OCI-LY7 (cell line): ENCODE data around the gene BBS5.

Experiments
- CTCF ChIP-seq: fragments of 200-600 bp; sonication (generic); conservative IDR thresholded peaks from 2 replicates; pipeline ENCODE4 v1.5.1; 2014; ENCODE audit warnings: mild to moderate bottlenecking, antibody characterized with exemption, low read length, moderate library complexity, mixed read lengths
- EZH2phosphoT487 ChIP-seq: fragments of 200-600 bp; sonication (generic); IDR thresholded peaks from 2 replicates; pipeline ENCODE4 v1.6.1; 2018; ENCODE audit warnings: low read depth, borderline replicate concordance, mild to moderate bottlenecking, mixed run types, antibody characterized with exemption, low read length, moderate library complexity, mixed read lengths

GRCh38 chr2:169476459-169476858 lies 2.8 kb upstream of the BBS5 start:
- TF ChIP-seq CTCF (no peak), EZH2phosphoT487 (no peak)
